Thoracic aorta (tissue), 2 donors: ENCODE measurements around the gene LRRC56. TPM values are rescaled to one million over a fixed set of nuclear protein-coding genes. Genes with fewer than 3 reads are reported as not detected.
"Not testable (repeated sequence)": the region's sequence is repeated elsewhere in the genome, so short reads cannot be mapped to it uniquely, and the experiment has no call there.

ENCODE experiments used
- ATAC-seq: fragments of 150-250 bp; one replicate; pipeline ENCODE4 v1.8.0; 2017; ENCODE audit warnings: low read depth; ENCODE audit not compliant: insufficient number of reproducible peaks, low FRiP score
- DNase-seq: peaks from one replicate; pipeline ENCODE4 v3.0.0-alpha.2; 2020; ENCODE audit warnings: low spot score
- H3K27ac ChIP-seq, 2 donors: fragments of 200-600 bp; sonication (generic); 1 replicate in 1 of 2; 2 replicates in 1 of 2; pipeline ENCODE4 v1.5.1; 2016; ENCODE audit warnings: mild to moderate bottlenecking in 2 of 2, moderate library complexity in 2 of 2
- H3K27me3 ChIP-seq: fragments of 200-600 bp; sonication (generic); replicated peaks from 2 replicates; pipeline ENCODE4 v1.6.0; 2016; ENCODE audit warnings: mild to moderate bottlenecking; ENCODE audit not compliant: insufficient read depth
- H3K36me3 ChIP-seq: fragments of 200-600 bp; sonication (generic); one replicate; pipeline ENCODE4 v1.5.1; 2016
- H3K4me1 ChIP-seq, 2 donors: fragments of 200-600 bp; sonication (generic); 1 replicate in 1 of 2; 2 replicates in 1 of 2; pipeline versions ENCODE4 v1.5.1 to v1.6.0; 2016; ENCODE audit warnings: low read depth in 2 of 2, mild to moderate bottlenecking in 1 of 2; ENCODE audit not compliant: control insufficient read depth in 1 of 2
- H3K4me3 ChIP-seq: fragments of 200-600 bp; sonication (generic); 2 replicates; pipeline ENCODE4 v1.5.1; 2016; ENCODE audit warnings: mild to moderate bottlenecking
- H3K9me3 ChIP-seq: fragments of 200-600 bp; sonication (generic); 2 replicates; pipeline ENCODE4 v1.5.1; 2016
- CTCF ChIP-seq: fragments of 200-600 bp; sonication (generic); IDR thresholded peaks from one replicate; pipeline ENCODE4 v1.5.1; 2019; ENCODE audit warnings: antibody characterized with exemption
- total RNA-seq, 2 donors: library from RNA; depleted of rRNA; stranded (reverse); fragments of >200 nt; gene quantifications; one replicate each; pipeline versions ENCODE4 v1.1.0 to v1.2.3, GENCODE V29; 2016

The LRRC56 gene
- total RNA-seq, 2 donors from 2014 or later: 0.41 TPM; not detected in 1

GRCh38 chr11:512761-513595 is 24.3 kb upstream of the LRRC56 start:
- ATAC-seq: no peak
- peaks cover 2 to 4% of the 10 kb centered on the region in 2 donors for H3K4me1 ChIP-seq
- no peaks in the 10 kb centered on the region for H3K9me3 ChIP-seq
- no peak for DNase-seq
- no peaks in the 10 kb centered on the region for H3K36me3 ChIP-seq
- no peaks in the 10 kb centered on the region for H3K27me3 ChIP-seq
- no peak overlapping the region for H3K4me3 ChIP-seq
- TF ChIP-seq CTCF: no peak
- no peak overlapping the region for H3K27ac ChIP-seq

GRCh38 chr11:514606-515005 is 22.7 kb upstream of the LRRC56 start:
- Histone ChIP-seq H3K27me3 (no peaks in the 10 kb centered on the region), H3K36me3 (no peaks in the 10 kb centered on the region), H3K4me1 (no peaks in the 10 kb centered on the region), H3K9me3 (no peaks in the 10 kb centered on the region), H3K27ac (no peak overlapping the region), H3K4me3 (no peak overlapping the region)
- no peak for TF ChIP-seq CTCF
- DNase-seq: no peak
- ATAC-seq: no peak

- DNase-seq (no peak), ATAC-seq (no peak)
- Histone ChIP-seq H3K4me3 (no peak overlapping the region), H3K9me3 (no peaks in the 10 kb centered on the region), H3K27ac (no peak overlapping the region), H3K27me3 (no peaks in the 10 kb centered on the region), H3K36me3 (no peaks in the 10 kb centered on the region), H3K4me1 (no peaks in the 10 kb centered on the region)
- no peak for TF ChIP-seq CTCF
Observed at GRCh38 chr11:515131-515530, 22.2 kb upstream of the LRRC56 start.

- DNase-seq (no peak), ATAC-seq (no peak)
- Histone ChIP-seq H3K36me3 (no peaks in the 10 kb centered on the region), H3K4me3 (no peak overlapping the region), H3K4me1 (no peaks in the 10 kb centered on the region), H3K27me3 (no peaks in the 10 kb centered on the region), H3K9me3 (no peaks in the 10 kb centered on the region), H3K27ac (no peak overlapping the region)
- no peak for TF ChIP-seq CTCF
Observed at GRCh38 chr11:516400-516799, 20.9 kb upstream of the LRRC56 start.

- H3K4me1 ChIP-seq, DNase-seq, H3K27me3 ChIP-seq, H3K9me3 ChIP-seq, H3K4me3 ChIP-seq, H3K36me3 ChIP-seq, ATAC-seq, H3K27ac ChIP-seq: not testable (repeated sequence)
Observed at GRCh38 chr11:516918-517685, 20.2 kb upstream of the LRRC56 start.
